Measurements from ENCODE around the gene MIGA1.
"Not testable (repeated sequence)": the region's sequence is repeated elsewhere in the genome, so short reads cannot be mapped to it uniquely, and the experiment has no call there.

The MIGA1 gene

DNA sequence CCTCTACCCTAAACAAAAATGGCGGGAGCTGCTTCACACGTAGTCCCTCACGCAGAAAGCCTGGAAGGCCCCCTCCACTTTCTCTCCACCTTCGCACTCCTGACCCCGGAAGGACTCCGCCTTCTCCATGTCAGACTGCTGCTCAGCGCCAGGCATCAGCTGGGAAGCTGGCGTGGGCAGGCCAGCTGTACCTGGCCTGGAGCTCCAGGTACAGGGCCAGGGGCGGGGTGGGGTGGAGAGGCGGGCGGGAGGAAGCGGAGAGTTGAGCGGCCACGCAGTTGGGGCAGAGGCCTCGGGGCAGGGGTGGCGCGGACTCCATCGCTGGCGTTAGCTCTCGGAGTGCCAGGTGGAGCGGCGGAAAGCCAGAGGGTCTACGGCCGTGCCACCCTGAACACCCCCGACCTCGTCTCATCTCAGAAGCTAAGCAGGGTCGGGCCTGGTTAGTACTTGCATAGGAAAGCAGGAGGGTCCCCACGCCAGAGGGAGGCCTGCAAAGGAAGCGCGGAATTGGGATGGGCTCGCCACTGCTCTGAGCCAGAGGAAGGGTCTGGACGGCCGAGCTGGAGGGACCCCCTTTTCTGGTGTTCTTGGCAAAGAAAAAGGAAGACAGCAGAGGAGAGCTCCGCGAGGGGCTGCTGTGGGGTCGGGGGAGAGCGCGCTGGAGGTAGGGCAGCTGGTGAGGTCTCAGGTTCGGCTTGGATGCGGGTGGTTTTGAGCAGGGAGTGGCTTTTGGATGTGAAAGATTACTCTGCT lies at the start of gene MIGA1:
TSS of gene MIGA1 (plus strand) at position 121 of the 753 bp plus-strand sequence. CDS start 3,604 bp downstream, outside the sequence.
- H3K9me3 Mint-ChIP-seq: no peaks in the 10 kb centered on the region

DNA sequence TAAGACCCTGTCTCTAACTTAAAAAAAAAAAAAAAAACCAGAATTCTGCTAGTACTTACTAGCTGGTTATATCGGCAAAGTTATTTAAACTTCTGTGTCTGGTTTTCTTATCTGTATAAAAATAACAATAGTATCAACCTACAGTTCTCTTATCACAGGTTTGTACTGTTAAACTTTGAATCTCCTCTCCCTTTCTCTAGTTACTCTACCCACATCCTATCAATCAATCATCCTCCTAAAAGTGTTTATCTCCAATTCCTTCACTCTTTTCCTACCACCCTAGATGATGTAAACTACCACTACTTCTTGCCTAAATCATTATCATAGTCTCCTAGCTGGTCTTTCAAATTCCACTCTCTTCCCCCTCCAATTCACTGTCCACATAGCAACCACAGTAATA lies 47.4 kb upstream of the MIGA1 start:
- no peaks in the 10 kb centered on the region for H3K27me3 Mint-ChIP-seq
- peaks cover 42% of the 10 kb centered on the region for H3K36me3 Mint-ChIP-seq (ENCODE audit: insufficient read depth)
- ATAC-seq (replicated peaks; ENCODE audit: extremely low read depth, poor library complexity, severe bottlenecking) (no peak), DNase-seq (ENCODE audit: low spot score in 2 of 2) (no peak)
- no peak overlapping the region for H3K27ac Mint-ChIP-seq (ENCODE audit: low read depth)
- no peaks in the 10 kb centered on the region for H3K9me3 Mint-ChIP-seq
- H3K4me1 Mint-ChIP-seq: no peaks in the 10 kb centered on the region
- no peak overlapping the region for H3K4me3 Mint-ChIP-seq

More for the DNA sequence above, at the start of gene MIGA1:
- ATAC-seq (replicated peaks; ENCODE audit: extremely low read depth, poor library complexity, severe bottlenecking) (peak; percentile 92), DNase-seq (ENCODE audit: low spot score in 2 of 2) (peak; percentile 74 to 77)
- Mint-ChIP-seq H3K36me3 (ENCODE audit: insufficient read depth) (peaks cover 10% of the 10 kb centered on the region), H3K27me3 (no peaks in the 10 kb centered on the region), H3K4me3 (peak within 1 kb of the TSS; percentile 93), H3K27ac (ENCODE audit: low read depth) (peak within 1 kb of the TSS; percentile 94), H3K4me1 (peaks cover 28% of the 10 kb centered on the region)

- H3K36me3 Mint-ChIP-seq (ENCODE audit: insufficient read depth): peaks cover 39% of the 10 kb centered on the region
- H3K9me3 Mint-ChIP-seq: no peaks in the 10 kb centered on the region
Observed at GRCh38 chr1:77739235-77739634, 40.2 kb upstream of the MIGA1 start.

DNA sequence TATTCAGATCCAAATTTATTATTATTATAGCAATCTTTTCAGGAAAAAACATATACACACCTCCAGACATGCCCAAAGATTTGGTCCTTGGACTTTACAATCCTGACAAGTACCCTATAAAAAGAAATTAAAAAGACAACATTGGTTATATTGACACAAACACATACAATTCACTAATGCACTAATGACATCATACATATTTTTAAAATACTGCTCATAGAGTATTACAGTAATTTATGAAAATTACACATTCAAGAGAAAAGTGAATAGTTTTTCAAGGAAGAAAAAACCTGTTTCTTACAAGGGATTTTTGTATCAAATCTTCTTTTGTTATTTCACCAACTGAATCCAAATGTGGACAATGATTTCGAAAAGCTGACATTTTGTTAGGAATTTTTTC lies 38.1 kb upstream of the MIGA1 start:
- peaks cover 39% of the 10 kb centered on the region for H3K36me3 Mint-ChIP-seq (ENCODE audit: insufficient read depth)
- no peaks in the 10 kb centered on the region for H3K9me3 Mint-ChIP-seq
- no peak for ATAC-seq (replicated peaks; ENCODE audit: extremely low read depth, poor library complexity, severe bottlenecking)
- H3K4me3 Mint-ChIP-seq: no peak overlapping the region
- no peak overlapping the region for H3K27ac Mint-ChIP-seq (ENCODE audit: low read depth)
- no peak for DNase-seq (ENCODE audit: low spot score in 2 of 2)
- H3K4me1 Mint-ChIP-seq: peaks cover 30% of the 10 kb centered on the region
- no peaks in the 10 kb centered on the region for H3K27me3 Mint-ChIP-seq

More at GRCh38 chr1:77739235-77739634, 40.2 kb upstream of the MIGA1 start:
- DNase-seq (ENCODE audit: low spot score in 2 of 2): no peak
- no peak for ATAC-seq (replicated peaks; ENCODE audit: extremely low read depth, poor library complexity, severe bottlenecking)
- H3K27me3 Mint-ChIP-seq: no peaks in the 10 kb centered on the region
- H3K4me3 Mint-ChIP-seq: no peak overlapping the region
- peaks cover 10% of the 10 kb centered on the region for H3K4me1 Mint-ChIP-seq
- H3K27ac Mint-ChIP-seq (ENCODE audit: low read depth): peak overlapping the region; percentile 13

- ATAC-seq (replicated peaks; ENCODE audit: extremely low read depth, poor library complexity, severe bottlenecking): no peak
- Mint-ChIP-seq H3K27ac (ENCODE audit: low read depth) (no peak overlapping the region), H3K4me1 (peaks cover 38% of the 10 kb centered on the region), H3K27me3 (no peaks in the 10 kb centered on the region), H3K4me3 (no peak overlapping the region), H3K36me3 (ENCODE audit: insufficient read depth) (peaks cover 35% of the 10 kb centered on the region), H3K9me3 (no peaks in the 10 kb centered on the region)
- no peak for DNase-seq (ENCODE audit: low spot score in 2 of 2)
Observed at GRCh38 chr1:77742011-77742555, 37.4 kb upstream of the MIGA1 start.

DNA sequence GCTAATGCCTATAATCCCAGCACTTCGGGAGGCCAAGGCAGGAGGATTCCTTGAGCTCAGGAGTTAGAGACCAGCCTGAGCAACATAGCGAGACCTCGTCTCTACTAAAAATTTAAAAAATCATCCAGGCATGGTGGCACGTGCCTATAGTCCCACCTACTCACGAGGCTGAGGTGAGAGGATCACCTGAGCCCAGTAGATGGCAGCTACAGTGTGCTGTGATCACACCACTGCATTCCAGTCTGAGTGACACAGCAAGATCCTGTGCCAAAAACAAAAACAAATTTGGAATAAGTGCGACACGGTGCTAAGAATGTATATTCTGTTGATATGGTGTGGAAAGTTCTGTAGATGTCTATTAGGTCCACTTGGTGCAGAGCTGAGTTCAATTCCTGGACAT lies 34.9 kb upstream of the MIGA1 start:
- ATAC-seq (replicated peaks; ENCODE audit: extremely low read depth, poor library complexity, severe bottlenecking): no peak
- H3K4me1 Mint-ChIP-seq: peaks cover 56% of the 10 kb centered on the region

GRCh38 chr1:77749489-77749888 lies 30.0 kb upstream of the MIGA1 start:
- DNase-seq (ENCODE audit: low spot score in 2 of 2); H3K36me3 Mint-ChIP-seq (ENCODE audit: insufficient read depth); H3K9me3 Mint-ChIP-seq; H3K27me3 Mint-ChIP-seq; H3K4me3 Mint-ChIP-seq; ATAC-seq (replicated peaks; ENCODE audit: extremely low read depth, poor library complexity, severe bottlenecking); H3K27ac Mint-ChIP-seq (ENCODE audit: low read depth): not testable (repeated sequence)
- H3K4me1 Mint-ChIP-seq: peaks cover 63% of the 10 kb centered on the region

More for the DNA sequence above, 34.9 kb upstream of the MIGA1 start:
- Mint-ChIP-seq H3K9me3 (no peaks in the 10 kb centered on the region), H3K4me3 (no peak overlapping the region), H3K27ac (ENCODE audit: low read depth) (peak overlapping the region; percentile 19), H3K36me3 (ENCODE audit: insufficient read depth) (peaks cover 18% of the 10 kb centered on the region), H3K27me3 (no peaks in the 10 kb centered on the region)
- DNase-seq (ENCODE audit: low spot score in 2 of 2): no peak

DNA sequence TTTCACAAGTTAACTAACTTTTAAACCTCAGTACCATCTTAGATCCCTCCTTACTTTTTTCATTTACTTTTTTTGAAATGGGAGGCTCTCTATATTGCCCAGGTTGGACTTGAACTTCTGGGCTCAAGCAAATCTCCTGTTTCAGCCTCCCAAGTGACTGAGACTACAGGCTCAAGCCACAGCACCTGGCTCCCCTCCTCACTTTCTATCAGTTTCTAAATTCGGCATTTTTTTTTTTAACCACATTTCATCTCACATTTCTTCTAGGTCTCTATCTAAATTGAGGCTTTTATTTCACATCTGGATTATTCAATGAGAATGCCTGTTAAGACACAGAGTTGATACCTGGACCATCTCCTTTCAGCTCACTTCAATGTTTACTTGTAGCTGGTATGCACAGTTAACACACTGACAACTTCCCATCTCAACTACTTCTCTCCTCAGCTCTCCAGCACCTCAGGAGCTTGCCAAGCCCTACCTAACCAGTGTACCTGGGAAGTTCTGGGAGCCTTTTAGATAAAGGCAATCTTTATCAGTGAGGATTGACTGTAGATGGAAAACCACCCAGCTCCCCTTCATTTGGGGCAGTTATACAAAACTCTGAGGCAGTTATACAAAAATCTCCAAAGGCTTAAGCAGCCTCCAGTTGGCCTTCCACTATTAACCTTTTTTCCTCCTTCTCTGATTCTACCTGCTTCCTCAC lies 23.2 kb upstream of the MIGA1 start:
- peak overlapping the region; percentile 4 for H3K4me3 Mint-ChIP-seq
- ATAC-seq (replicated peaks; ENCODE audit: extremely low read depth, poor library complexity, severe bottlenecking): no peak
- H3K27ac Mint-ChIP-seq (ENCODE audit: low read depth): peak overlapping the region; percentile 32
- peaks cover 50% of the 10 kb centered on the region for H3K4me1 Mint-ChIP-seq
- no peak for DNase-seq (ENCODE audit: low spot score in 2 of 2)
- H3K27me3 Mint-ChIP-seq: no peaks in the 10 kb centered on the region
- H3K9me3 Mint-ChIP-seq: no peaks in the 10 kb centered on the region
- peaks cover 12% of the 10 kb centered on the region for H3K36me3 Mint-ChIP-seq (ENCODE audit: insufficient read depth)

GRCh38 chr1:77757066-77757584 lies 22.3 kb upstream of the MIGA1 start:
- Mint-ChIP-seq H3K36me3 (ENCODE audit: insufficient read depth) (peaks cover 12% of the 10 kb centered on the region), H3K9me3 (no peaks in the 10 kb centered on the region), H3K4me1 (peaks cover 50% of the 10 kb centered on the region), H3K4me3 (peak overlapping the region; percentile 87), H3K27ac (ENCODE audit: low read depth) (peak overlapping the region; percentile 55), H3K27me3 (no peaks in the 10 kb centered on the region)
- ATAC-seq (replicated peaks; ENCODE audit: extremely low read depth, poor library complexity, severe bottlenecking) (no peak), DNase-seq (ENCODE audit: low spot score in 2 of 2) (no peak)

GRCh38 chr1:77757603-77758002 lies 21.8 kb upstream of the MIGA1 start:
- Mint-ChIP-seq H3K27ac (ENCODE audit: low read depth) (peak overlapping the region; percentile 55), H3K9me3 (no peaks in the 10 kb centered on the region), H3K4me1 (peaks cover 50% of the 10 kb centered on the region), H3K27me3 (no peaks in the 10 kb centered on the region), H3K4me3 (peak overlapping the region; percentile 87), H3K36me3 (ENCODE audit: insufficient read depth) (peaks cover 12% of the 10 kb centered on the region)
- DNase-seq (ENCODE audit: low spot score in 2 of 2) (no peak), ATAC-seq (replicated peaks; ENCODE audit: extremely low read depth, poor library complexity, severe bottlenecking) (no peak)

DNA sequence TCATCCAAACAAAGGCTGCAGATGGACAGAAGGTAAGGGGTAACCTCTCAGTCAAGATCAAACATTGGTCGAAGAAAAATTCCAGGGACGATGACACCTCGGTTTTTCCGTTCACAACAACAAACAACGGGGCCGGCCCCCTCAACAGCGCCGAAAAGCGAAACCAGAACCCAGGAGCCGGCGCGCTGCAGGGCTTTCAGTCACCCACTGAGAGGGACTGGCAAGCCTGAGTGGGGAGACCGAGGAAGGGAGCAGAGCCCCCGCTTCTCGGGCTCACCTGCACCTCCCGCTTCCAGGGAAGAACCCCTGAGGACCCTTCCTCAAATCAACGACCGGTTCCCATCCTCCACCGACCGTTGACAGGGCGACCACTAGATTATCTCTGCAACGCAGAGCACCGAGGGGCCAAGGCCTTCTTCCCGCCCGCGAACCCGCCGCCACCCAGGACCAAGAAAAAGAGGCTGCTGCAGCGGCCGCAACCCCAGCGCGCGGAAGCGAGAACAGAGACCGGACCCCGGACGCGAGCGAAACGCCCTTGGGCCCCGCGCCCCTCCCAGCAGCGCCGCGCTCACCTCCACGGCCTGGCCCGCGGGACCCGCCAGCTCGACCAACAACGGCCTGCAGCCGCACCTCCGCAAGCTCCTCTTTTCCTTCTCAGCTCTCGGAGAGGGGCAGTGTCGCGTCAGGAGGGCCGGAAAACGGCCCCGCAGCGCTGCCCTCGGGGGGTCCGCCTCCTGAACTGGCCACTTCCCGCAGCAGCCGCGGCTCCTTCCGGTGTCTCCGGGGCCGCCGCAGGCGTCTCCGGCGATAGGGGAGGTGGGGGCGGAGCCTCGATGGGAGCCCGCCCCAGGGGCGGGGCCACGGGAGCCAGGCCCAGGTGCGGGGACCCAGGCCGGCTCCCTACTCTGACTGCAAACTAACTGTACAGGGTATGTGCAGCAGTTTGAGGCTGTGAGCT lies 20.1 kb upstream of the MIGA1 start, which contains the start of gene USP33:
TSS of gene USP33 (minus strand) at position 782 of the 958 bp plus-strand sequence. CDS start 18,155 bp downstream, outside the sequence.
- Mint-ChIP-seq H3K9me3 (no peaks in the 10 kb centered on the region), H3K27me3 (no peaks in the 10 kb centered on the region), H3K27ac (ENCODE audit: low read depth) (peak within 1 kb of the TSS; percentile 95), H3K4me3 (peak within 1 kb of the TSS; percentile 87), H3K36me3 (ENCODE audit: insufficient read depth) (peaks cover 12% of the 10 kb centered on the region), H3K4me1 (peaks cover 43% of the 10 kb centered on the region)
- DNase-seq (ENCODE audit: low spot score in 2 of 2): peak; percentile 78 to 90
- ATAC-seq (replicated peaks; ENCODE audit: extremely low read depth, poor library complexity, severe bottlenecking): peak; percentile 87

GRCh38 chr1:77762072-77762476 lies 17.4 kb upstream of the MIGA1 start:
- no peak for DNase-seq (ENCODE audit: low spot score in 2 of 2)
- Mint-ChIP-seq H3K4me3 (no peak overlapping the region), H3K27me3 (no peaks in the 10 kb centered on the region), H3K4me1 (peaks cover 22% of the 10 kb centered on the region), H3K36me3 (ENCODE audit: insufficient read depth) (peaks cover 12% of the 10 kb centered on the region), H3K27ac (ENCODE audit: low read depth) (no peak overlapping the region), H3K9me3 (no peaks in the 10 kb centered on the region)
- no peak for ATAC-seq (replicated peaks; ENCODE audit: extremely low read depth, poor library complexity, severe bottlenecking)
